PC-3 (cell line): ENCODE data around the gene VSIG1.

Experiments
- EZH2 ChIP-seq: fragments of 300-600 bp; sonication (generic); IDR thresholded peaks from one replicate; pipeline ENCODE4 v1.6.1; 2017; ENCODE audit warnings: antibody characterized with exemption, mild to moderate bottlenecking, low read length; ENCODE audit not compliant: unreplicated experiment
- TF ChIP-seq, protein P1 (sequence below): fragments of 300-600 bp; sonication (generic); conservative IDR thresholded peaks from 2 replicates; pipeline ENCODE4 v1.5.1; 2017; ENCODE audit warnings: antibody characterized with exemption, low read depth, mild to moderate bottlenecking, low read length

DNA sequence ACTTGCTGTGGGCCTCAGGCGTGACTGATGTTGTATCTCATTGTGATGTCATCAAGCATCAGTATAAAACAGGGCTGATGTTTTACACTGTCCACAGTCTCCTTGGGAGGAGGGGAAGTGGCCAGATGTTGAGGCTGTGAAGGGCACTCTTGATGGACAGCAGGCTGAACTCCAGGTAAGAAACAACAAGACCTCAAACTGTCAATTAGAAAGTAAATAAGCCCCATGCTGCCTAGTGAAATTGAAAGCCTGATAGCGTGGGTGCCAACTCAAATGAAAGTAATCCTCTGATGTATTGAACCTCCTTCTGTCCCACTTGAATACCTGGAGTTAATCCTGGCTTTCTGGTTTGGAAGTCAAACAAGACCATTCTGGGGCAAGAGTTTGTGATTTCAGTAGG is 19.7 kb downstream of the VSIG1 start:
- TF ChIP-seq, protein P1, sequence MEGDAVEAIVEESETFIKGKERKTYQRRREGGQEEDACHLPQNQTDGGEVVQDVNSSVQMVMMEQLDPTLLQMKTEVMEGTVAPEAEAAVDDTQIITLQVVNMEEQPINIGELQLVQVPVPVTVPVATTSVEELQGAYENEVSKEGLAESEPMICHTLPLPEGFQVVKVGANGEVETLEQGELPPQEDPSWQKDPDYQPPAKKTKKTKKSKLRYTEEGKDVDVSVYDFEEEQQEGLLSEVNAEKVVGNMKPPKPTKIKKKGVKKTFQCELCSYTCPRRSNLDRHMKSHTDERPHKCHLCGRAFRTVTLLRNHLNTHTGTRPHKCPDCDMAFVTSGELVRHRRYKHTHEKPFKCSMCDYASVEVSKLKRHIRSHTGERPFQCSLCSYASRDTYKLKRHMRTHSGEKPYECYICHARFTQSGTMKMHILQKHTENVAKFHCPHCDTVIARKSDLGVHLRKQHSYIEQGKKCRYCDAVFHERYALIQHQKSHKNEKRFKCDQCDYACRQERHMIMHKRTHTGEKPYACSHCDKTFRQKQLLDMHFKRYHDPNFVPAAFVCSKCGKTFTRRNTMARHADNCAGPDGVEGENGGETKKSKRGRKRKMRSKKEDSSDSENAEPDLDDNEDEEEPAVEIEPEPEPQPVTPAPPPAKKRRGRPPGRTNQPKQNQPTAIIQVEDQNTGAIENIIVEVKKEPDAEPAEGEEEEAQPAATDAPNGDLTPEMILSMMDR: no peak
- no peak for TF ChIP-seq EZH2
